KG1 (cell line): ENCODE measurements around the gene COL5A2.

Experiments used
- DNase-seq: peaks from one replicate; lab custom pipeline; 2025; lab: John Stamatoyannopoulos, UW

COL5A2 gene

DNA sequence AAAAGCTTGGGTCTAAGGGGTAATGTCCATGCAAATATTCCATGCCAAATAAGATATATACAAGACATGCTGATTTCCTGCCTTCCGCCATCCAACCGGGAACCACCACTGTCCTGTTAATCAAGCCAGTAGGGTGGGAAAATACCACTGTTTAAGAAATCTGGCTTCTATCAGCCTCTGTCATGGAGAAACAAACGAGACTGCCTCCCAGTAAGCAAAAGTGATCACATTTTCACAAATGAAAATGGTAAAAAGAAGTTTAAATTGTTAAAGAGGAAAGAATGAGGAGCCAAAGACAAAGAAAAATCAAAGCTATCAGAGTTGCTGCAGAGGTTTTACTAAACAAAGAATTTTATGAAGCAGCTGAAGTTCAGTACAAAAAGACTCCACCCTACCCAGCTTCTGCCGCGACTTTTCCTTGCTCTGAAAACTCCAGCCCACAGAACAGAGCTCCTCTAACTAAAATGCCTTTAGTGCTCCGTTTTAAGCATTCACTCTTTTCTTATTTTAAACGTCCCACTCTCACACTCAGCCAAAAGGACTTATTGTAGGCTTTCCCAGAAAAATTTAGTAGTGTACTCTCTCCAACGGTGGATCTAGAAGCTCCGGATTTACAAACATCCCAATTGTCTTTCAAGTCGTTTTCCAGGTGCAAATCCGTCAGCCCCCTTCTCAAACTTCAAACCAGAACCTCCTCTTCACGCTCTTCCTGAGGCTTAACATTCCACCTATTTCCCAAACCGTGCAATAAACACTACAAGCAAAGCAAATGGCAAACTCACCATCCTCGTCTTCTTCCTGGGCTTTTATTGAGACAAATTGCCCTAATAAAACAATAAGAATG is 613 bp downstream of the COL5A2 start:
- DNase-seq: no peak

DNA sequence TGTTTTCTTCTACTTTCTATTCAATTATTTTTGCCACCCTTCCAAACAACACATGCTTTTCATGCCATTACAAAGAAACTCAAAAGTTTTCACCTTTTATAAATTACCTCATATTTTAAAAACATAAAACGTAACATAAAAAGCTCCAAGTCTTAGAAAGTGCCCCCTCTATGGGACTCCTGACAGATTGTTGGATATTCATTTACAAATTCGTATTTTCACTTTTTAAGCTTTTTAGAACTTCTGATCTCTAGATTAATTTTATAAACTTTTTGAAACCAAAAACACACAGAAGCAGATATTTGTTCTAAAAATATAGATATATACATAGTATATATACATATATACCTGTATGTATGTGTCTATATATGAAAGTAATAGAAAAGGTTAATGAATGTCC is 1.5 kb downstream of the COL5A2 start:
- DNase-seq: no peak

DNA sequence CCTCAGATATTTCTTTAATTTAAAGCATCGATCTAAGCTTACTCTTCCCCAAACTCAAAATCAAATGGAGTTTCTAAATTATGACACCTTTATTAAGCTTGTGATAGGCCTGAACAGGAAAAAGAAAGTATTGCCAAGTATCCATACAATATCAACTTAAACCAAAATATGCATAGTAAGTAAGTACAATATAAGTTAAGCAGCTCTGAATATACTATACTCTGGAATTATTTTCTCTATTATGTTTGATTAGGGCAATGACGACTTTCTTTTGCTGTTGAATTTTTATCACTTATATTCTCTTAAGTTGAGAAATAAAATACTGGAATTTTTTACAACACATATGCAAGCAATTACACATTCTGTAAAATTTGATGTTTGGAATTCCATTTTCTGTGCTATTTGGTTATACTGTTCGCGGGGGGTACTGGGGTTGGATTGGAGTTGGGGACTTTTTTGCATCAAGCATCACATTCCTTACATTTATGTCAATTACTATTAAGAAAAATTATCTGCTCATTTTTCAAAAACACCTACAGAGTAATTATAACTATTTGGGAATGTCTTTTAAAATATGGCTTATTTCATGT is 2.2 kb downstream of the COL5A2 start:
- DNase-seq: no peak

DNA sequence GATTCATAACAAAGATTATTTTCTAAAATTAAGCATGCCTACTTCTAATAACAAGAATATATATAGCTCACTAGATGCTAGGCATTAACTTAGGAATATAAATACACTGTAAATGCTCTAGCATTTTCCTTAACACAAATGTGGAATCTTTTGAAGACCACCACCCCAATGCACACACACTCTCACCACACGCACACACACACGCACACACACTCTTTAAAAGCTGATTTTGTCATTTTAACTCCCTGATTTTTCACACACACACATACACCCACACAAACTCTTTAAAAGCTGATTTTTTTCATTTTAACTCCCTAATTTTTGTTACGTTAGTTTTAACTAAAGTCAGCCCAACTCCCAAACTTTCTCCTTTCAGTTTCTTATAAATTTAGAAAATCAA is 3.0 kb downstream of the COL5A2 start:
- no peak for DNase-seq

DNA sequence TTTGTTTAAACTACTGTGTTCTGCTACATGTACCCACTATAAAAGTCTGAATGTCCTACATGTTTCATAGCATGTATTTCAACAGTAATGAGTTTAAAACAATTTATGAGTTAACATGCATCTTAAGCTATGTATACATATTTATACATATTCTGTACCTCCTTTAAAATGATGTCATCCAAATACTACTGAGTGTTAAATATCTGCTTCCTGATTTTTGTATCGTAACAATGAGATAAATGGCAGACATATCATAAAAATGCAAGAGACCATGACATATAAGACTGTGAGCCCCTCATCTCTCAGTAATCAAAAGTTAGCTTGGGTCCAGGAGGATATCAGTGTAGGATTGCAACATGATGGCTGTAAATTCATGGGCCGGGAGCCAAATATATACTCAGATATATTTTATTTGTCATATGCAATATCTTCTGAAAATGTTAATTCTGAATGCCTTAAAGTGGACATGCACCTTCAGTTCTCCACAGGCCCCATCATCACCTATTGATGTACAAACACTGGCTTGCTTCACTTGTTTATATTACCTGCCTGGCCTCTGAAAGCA is 3.6 kb downstream of the COL5A2 start:
- DNase-seq: no peak

DNA sequence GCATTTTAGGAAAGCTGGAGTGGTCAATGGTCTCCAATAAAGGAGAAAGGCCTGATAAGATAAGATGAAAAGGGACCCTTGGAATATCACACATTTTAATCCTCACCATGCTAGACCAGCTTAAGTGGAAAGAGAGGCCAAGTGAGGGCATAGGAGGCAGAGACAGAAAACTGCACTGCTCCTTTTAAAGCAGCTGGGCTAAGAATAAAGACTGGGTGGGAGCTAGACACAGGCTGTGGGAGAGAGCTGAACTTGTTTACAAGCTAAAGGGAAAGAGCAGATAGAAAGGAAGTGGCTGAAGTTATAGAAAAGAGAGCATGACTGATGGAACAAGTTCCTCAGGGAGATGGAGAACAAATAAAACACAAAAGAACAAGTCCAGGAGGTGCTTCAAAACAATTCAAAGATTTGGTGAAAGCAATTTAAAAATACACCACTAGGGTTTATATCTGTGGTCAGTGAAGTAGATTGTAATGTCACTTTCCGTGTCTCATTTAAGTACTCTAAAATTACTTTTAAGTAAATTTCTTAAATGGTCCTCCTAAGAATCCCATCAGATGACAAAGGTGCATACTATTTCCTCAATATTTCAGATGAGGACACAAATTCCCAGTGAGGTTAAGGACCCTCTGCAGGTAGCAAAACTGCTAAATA is 7.5 kb downstream of the COL5A2 start:
- no peak for DNase-seq

DNA sequence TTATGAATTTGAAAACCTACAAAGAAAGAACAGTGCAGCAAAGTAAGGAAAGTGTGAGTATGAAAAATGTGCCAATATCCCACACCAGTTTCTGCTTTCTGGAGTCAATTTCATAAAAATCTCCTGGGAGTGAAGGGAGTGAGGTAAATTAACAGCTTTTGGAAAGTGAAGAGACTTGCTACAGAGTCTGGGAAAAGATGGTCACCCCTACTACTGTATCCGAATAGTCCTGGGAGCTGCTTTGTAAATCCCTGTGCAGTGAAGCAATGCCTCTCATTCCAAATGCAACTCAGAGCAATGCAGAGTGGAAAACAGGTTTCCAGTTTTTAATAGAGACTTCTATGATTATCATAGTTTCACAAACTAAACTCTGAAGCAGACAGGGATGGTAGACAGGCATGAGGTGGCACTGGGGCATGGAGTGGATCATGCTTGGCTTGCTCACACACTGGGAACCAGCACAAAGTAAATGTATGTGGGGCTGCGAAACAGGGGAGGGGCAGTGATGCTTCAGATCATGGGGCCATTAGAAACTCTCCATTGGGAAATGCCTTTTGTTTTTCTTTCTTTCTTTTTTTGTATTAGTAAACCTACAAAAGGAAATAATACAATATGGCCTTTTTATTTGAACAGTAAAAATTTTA is 10.6 kb downstream of the COL5A2 start:
- no peak for DNase-seq

DNA sequence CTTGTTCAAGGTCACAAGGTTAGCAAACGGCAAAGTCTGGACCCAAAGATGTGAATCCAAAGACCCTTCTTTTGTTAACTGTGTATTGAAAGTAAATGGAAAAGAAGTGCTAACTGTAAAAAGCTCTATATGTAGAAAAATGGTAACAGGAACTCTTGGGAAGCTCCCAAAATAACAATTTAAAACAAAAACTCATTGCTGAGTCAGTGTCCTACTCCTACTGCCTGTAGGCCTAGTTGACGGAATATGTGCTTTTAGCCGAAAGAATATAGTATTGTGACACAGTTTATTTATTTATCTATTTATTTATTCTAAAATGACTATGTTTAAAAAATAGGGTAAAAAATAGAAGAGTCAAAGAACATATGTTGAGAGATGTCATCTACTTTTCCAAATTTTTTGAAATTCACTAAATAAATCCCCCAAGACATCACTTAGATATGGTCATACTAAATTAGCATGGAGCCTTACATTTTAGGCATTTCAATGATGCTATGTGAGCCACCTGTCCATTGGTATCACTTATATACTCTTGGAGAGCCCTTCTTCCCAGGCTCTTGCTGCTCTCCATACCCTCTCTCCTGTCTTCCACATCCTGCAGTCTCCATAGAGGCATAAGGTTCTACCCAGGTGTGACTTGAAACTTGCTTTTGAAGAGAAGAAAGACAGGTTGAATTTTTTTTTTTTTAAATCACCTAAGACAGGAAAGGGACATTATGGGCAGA is 13.7 kb downstream of the COL5A2 start:
- no peak for DNase-seq

DNA sequence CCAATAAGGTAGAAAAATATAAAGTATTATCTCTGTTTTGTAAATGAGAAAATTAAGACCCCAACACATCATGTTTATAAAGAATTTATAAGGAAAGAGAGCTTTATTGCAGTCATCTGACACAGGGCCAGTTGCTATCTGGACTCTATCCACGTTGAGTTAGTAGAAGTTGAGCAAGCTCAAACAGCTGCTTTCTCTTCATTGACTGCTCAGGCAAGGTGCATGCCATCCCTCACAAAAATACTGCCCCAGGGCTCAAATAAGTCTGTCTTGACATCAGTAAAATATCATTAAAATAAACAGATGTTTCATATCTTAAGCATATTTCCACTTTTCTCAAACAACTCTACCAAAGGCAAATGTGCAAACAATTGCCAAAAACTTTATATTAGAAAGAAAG is 14.8 kb downstream of the COL5A2 start:
- DNase-seq: no peak

DNA sequence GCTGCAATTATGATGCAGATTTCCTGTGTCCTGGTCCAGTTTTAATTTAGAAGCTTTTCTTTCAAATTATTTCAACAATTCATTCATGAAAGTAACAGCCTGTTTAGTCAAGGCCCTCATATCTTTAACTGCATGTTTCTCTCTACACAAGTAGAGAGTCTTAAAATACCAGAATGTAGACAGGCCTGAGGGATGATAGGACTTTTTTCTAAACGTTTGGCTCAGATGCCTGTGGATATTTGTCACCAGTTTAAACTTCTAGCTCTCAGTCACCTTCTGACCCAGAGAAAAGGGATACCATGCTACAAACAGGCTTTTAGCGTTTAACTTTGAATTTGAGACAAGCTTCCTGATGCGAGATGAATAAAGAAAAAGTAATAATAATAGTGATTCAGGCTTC is 15.7 kb downstream of the COL5A2 start:
- DNase-seq: no peak

DNA sequence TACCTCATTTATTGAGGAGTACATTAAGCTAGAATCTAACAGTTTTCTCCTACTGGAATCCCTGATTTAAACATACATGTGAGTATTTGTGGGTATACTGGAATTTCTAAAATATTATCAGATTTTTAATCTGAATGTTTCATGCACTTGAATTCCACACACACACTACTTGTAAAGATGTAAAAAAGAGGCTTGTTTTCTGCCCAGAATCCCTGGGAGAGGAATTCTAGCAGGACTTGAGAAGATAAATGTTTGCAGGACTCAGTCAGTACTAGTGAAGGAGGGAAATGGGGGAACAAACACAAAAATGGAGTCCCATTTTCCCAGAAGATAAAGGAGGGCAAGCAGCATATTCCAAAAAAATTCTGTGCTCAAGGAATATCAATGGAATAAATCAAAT is 17.0 kb downstream of the COL5A2 start:
- no peak for DNase-seq

DNA sequence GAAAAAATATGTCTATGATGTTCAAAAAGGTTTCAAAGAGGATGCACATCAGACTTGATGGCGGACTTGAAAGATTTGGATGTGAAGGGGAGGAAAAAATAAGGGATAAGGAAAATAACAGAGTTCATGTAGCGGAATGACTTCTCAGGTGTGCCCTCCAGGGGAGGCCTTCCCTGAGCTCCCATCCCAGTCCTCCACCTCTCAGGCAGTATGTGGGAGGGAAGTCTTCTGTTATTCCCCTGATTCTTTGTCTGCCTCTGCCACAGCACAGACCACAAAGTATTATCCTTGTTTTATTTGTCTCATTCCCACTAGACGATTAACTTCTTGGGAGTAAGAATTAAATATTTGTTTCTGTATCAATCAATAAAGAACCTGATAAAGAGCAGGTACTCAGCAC is 17.7 kb downstream of the COL5A2 start:
- DNase-seq: no peak

DNA sequence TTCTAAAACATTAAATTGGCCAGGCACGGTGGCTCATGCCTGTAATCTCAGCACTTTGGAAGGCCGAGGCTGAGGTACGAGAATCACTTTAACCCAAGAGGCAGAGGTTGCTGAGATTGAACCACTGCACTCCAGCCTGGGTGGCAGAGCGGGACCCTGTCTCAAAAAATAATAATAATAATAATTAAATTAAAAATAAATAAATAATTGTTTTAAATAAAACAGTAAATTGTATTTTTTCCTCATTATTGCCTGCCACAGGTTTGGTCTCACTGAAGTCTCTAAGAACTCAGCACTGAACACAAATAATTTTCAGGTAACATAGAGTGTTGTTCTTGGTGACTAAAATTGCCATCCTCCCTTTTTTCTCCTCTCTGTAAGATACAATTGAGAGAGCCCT is 19.8 kb downstream of the COL5A2 start:
- DNase-seq: no peak

DNA sequence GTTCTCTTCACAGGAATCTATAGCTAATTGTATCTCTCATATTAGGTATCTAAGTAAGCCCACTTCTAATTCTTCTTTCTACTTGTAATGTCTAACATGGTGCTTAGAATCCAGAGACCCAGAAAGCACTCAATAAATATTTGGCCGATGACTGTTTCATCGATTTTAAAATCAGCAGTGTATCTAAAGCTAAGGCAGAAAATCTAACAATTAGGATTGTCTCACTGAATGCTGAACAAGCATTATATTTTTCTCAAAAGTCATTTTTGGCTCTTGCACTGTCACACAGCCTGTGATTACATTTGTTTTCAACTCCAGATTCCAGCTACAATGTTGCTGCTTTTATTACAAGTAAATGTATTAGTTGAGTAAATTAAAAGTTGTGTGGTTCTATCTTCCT is 20.3 kb downstream of the COL5A2 start:
- DNase-seq: no peak

DNA sequence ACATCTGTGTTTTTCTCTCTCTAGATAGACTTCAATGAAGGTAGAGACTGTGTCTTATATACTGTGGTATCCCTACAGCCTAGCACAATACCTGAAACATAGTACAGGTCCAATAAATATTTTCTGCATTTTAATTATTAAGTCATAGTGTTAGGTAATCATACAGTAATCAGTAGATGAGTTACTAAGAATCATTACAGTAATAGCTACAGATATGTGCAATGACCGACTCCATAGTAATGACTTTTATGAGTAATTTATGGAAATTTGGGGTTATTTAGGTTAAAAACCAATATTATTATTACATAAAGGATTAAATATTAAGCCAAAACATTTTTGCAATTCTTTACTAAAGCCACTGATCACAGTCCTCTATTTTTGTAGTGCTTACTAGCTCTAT is 21.6 kb downstream of the COL5A2 start:
- DNase-seq: no peak

DNA sequence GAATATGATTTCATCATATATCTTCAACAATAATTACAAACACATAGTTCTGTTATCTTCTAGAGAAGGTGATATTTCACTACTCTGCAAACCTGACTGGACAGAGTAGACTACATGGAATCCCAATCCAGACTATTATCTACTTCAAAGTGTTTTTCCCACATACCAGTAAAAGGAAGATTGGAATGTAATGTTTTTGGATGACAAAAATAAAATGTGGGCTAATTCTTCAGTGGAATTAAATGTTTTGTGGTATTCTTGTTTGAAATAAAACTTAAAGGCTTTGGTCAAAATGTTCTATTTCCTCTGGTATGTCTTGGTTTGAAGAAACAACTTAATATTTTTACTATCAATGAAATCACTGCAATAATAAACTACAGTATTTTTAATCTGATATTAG is 22.1 kb downstream of the COL5A2 start:
- no peak for DNase-seq

DNA sequence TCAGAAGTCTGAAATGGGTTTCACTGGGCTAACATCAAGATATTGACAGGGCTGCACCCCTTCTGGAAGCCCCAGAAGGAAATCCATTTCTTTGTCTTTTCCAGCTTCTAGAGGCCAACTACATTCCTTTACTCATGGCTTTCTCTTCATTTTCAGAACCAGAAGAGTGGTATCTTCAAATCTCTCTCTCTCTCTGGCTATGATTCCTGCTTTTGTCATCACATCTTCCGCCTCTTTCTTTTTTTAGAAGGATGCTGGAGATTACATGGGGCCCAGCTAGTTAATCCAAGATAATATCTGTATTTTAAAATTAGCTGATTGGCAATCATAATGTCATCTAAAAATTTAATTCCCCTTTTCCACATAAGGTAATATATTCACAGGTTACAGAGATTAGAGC is 23.8 kb downstream of the COL5A2 start:
- no peak for DNase-seq

DNA sequence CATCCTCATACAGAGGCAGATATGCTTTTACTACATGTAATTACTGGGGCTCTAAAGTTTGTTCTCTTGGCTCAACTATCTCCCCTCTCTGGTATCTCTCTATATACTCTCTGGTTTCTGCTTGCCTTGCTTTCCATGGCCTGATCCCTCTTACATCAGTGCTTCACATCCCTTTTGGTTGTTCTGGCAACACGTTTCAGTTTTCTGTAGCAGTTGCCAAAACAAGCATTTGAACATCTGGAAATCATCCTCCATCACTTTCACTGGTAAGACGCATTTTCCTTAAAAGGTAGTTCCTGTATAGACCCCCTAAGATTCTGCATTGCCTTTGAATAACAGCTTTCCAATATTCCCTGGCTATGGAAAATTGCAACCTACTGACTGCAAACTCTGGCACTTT is 25.9 kb downstream of the COL5A2 start:
- DNase-seq: no peak

DNA sequence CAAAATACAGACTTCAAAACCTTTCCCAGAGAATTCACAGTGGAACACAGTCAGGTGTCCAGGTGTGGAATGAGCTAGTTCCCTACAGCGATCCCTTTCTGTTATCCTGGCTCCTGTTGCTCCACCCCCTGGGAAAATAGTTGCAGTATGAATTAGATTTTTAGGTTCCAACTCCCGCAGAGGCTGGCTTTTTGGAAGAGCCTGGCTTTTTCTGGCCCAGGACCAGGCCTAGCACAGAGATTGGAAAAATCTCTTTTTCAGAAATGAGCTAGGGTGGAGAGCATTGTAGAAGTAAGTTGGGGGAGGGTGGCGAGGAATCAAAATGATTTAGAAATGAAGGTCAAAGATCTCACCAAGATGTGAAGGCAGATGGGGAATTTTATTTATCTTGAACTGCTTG is 27.1 kb downstream of the COL5A2 start:
- DNase-seq: no peak

DNA sequence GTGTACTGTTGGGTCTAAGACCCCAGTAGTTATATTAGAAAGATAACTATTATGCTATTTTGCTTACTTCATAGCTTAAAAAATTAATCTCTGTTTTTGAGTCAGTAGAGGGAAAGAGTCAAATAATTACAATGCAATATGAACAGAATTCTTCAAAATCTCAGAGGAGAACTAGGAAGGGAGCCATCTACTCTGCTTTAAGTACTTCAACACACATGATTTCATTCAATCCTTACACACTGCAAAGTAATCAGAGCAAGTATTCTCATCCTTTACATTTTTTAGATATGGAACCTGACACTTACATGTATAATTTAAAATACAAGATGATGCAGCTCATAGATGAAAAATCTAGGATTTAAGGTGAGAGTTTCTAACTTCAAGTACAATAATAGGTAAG is 27.7 kb downstream of the COL5A2 start:
- no peak for DNase-seq

DNA sequence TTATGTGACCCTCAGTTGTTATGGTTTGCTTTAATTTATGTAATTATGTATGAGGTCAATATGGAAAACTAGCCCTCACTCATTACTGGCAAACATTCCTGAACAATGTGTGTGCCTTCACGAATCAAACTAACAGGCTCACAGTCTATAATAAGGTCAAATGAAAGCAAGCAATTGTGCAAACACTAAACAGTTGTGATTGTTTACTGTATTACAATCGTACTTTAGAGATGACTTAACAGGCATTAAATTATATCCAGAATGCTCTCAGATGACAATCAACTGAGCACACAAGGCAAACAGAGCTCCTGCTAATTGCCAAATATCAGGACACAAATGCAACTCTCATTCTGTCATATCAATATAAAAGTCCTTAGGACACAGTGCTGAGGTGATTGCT is 29.5 kb downstream of the COL5A2 start:
- no peak for DNase-seq

DNA sequence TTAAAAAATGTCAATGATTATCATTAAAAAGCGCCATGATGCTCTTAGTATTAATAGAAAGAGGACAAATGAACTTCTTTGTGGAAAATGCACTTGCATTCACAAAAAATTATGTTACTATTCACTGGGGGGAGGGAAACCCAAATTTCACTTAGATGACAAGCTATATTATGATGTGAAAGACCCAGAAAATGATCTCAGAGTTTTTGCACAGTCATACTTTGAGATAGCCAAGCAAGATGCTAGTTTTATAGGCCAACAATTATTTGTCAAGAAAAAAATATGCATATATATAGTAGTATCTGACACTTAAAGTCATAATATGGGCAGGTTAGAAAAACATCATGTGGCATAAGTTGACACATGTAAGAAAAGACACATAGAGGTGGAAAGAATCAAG is 31.6 kb downstream of the COL5A2 start:
- DNase-seq: no peak
